Tibial nerve (tissue), 4 donors: ENCODE results near the gene GHITM. TPM values are rescaled to one million over a fixed set of nuclear protein-coding genes. Genes with fewer than 3 reads are reported as not detected.

Source experiments
- DNase-seq, 2 donors: peaks; one replicate each; pipeline ENCODE4 v3.0.0-alpha.2; 2019; ENCODE audit warnings: low spot score in 2 of 2
- H3K27ac ChIP-seq, 4 donors: fragments of 200-600 bp; sonication (generic) in 3 of 4; one replicate each; pipeline ENCODE4 v1.5.1; 2017 to 2019; ENCODE audit warnings: mild to moderate bottlenecking in 1 of 4
- H3K27me3 ChIP-seq, 2 donors: fragments of 200-600 bp; sonication (generic) in 1 of 2; one replicate each; pipeline versions ENCODE4 v1.5.1 to v1.6.0; 2017 to 2019
- H3K36me3 ChIP-seq, 3 donors: fragments of 200-600 bp; sonication (generic); one replicate each; pipeline ENCODE4 v1.5.1; 2018 to 2019
- H3K4me1 ChIP-seq, 4 donors: fragments of 200-600 bp; sonication (generic) in 3 of 4; one replicate each; pipeline ENCODE4 v1.5.1; 2017 to 2019
- H3K4me3 ChIP-seq, 4 donors: fragments of 200-600 bp; sonication (generic) in 3 of 4; one replicate each; pipeline ENCODE4 v1.5.1; 2017 to 2019; ENCODE audit warnings: mild to moderate bottlenecking in 1 of 4, moderate library complexity in 1 of 4
- H3K9me3 ChIP-seq, 4 donors: fragments of 200-600 bp; sonication (generic) in 3 of 4; one replicate each; pipeline ENCODE4 v1.5.1; 2017 to 2019
- CTCF ChIP-seq, 5 experiments: fragments of 200-600 bp in 3 of 5; fragments of 450-650 bp in 2 of 5; sonication (generic) in 3 of 5; IDR thresholded peaks; one replicate each; pipeline ENCODE4 v1.5.1; 2016 to 2019; ENCODE audit warnings: antibody characterized with exemption in 5 of 5, mild to moderate bottlenecking in 3 of 5, moderate library complexity in 2 of 5
- EP300 ChIP-seq, 2 donors: sonication (generic); formaldehyde crosslinking; IDR thresholded peaks; one replicate each; pipeline ENCODE4 v1.6.1; 2017; ENCODE audit warnings: antibody characterized with exemption in 2 of 2, mild to moderate bottlenecking in 1 of 2
- POLR2A ChIP-seq, 2 donors: fragments of 450-650 bp; IDR thresholded peaks; one replicate each; pipeline ENCODE4 v1.6.1; 2017; ENCODE audit warnings: antibody characterized with exemption in 2 of 2, mild to moderate bottlenecking in 2 of 2, moderate library complexity in 2 of 2
- WGBS, 2 donors: methylation state at CpG; one replicate each; pipeline ENCODE4 v1.1.5; 2018; 5-methylcytosine and 5-hydroxymethylcytosine counted together
- total RNA-seq, 4 donors: library from RNA; depleted of rRNA; stranded (reverse); fragments of >200 nt; gene quantifications; one replicate each; pipeline ENCODE4 v1.1.0, GENCODE V29; 2016

GHITM gene
- total RNA-seq, 4 donors from 2014 or later: 77.3 to 150 (median 105) TPM

- DNase-seq: no peak
- Histone ChIP-seq H3K9me3 (no peaks in the 10 kb centered on the region), H3K4me3 (no peak overlapping the region), H3K36me3 (no peaks in the 10 kb centered on the region), H3K27ac (no peak overlapping the region), H3K27me3 (peaks cover 0 to 14% of the 10 kb centered on the region in 2 donors), H3K4me1 (no peaks in the 10 kb centered on the region)
- WGBS, 2 donors: 66 to 72% methylated on average over 11 of the region's 11 CpGs
- TF ChIP-seq POLR2A (IDR thresholded peaks at IDR 0.05) (no peak), EP300 (IDR thresholded peaks at IDR 0.05) (no peak), CTCF (IDR thresholded peaks at IDR 0.05) (no peak)
These were observed 61.4 kb downstream of the GHITM start for GRCh38 chr10:84200537-84201243.

DNA sequence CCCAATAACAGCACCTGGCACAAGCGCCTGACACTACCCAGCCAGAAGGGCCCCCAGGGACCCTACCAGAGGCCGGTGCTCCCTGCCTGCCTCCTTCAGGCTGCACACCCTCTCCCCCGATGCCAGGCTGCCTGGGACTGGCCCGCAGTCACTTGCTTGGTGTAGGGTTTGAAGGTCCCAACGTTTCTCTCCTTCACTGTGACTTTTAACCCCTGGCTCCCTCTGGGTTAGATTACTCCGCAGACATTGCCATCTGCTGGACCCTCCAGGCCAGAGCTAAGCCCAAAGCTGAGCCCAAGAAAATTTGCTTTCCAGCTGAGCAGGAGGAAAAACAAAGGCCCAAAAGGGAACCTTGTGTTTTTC is 61.9 kb downstream of the GHITM start:
- no peak overlapping the region for H3K4me3 ChIP-seq
- H3K36me3 ChIP-seq: no peaks in the 10 kb centered on the region
- TF ChIP-seq CTCF (IDR thresholded peaks at IDR 0.05): no peak
- no peak for TF ChIP-seq POLR2A (IDR thresholded peaks at IDR 0.05)
- TF ChIP-seq EP300 (IDR thresholded peaks at IDR 0.05): no peak
- H3K27me3 ChIP-seq: peaks cover 0 to 9% of the 10 kb centered on the region in 2 donors
- no peak for DNase-seq
- no peaks in the 10 kb centered on the region for H3K4me1 ChIP-seq
- 43 to 48% methylated on average over 6 of the region's 6 CpGs for WGBS, 2 donors
- H3K9me3 ChIP-seq: no peaks in the 10 kb centered on the region
- no peak overlapping the region for H3K27ac ChIP-seq

DNA sequence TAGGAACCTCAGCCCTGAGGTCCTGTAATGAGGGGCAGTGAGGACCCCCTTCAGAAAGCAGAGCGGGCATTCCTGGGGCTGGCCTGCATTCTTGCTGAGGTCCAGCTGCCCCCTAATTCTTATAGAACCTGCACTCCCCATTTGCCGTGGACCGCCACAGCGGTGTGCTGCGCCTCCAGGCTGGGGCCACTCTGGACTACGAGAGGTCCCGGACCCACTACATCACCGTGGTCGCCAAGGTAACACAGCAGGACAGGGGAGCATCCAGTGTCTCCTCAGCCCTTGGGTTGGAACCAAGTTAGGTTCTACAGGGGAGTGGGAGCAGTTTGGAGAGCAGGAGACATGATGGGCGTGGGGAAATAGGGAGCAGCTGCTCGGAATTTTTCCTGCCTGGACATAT is 62.4 kb downstream of the GHITM start:
- 83 to 90% methylated on average over 11 of the region's 11 CpGs for WGBS, 2 donors
- no peak for DNase-seq
- no peaks in the 10 kb centered on the region for H3K9me3 ChIP-seq
- peaks cover 0 to 6% of the 10 kb centered on the region in 2 donors for H3K27me3 ChIP-seq
- no peak overlapping the region for H3K4me3 ChIP-seq
- no peak overlapping the region for H3K27ac ChIP-seq
- no peaks in the 10 kb centered on the region for H3K4me1 ChIP-seq
- TF ChIP-seq POLR2A (IDR thresholded peaks at IDR 0.05): no peak
- no peak for TF ChIP-seq EP300 (IDR thresholded peaks at IDR 0.05)
- no peak for TF ChIP-seq CTCF (IDR thresholded peaks at IDR 0.05)
- H3K36me3 ChIP-seq: no peaks in the 10 kb centered on the region

DNA sequence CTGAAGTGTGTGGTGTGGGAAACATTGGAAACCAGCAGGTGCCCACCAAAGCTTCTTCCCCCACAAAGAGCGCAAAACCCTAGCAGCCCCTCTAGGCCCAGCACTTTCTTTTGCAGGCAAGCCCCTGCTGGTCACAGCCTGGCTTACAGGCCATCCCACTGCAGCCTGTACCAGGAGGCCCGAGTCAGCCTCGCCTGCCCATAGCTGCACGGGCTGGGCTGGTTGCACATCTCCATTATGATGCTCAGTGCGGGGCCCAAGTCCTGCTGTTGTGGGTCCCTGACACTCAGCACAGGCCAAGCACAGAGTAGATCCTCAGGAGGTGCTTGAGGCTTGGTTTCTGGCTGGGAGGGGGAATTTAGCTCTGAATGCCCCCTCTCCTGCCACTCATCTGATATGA is 63.0 kb downstream of the GHITM start:
- Histone ChIP-seq H3K27me3 (no peaks in the 10 kb centered on the region), H3K9me3 (no peaks in the 10 kb centered on the region), H3K4me3 (no peak overlapping the region), H3K4me1 (no peaks in the 10 kb centered on the region), H3K27ac (no peak overlapping the region), H3K36me3 (no peaks in the 10 kb centered on the region)
- 80 to 90% methylated on average over 2 to 5 of the region's 5 CpGs for WGBS, 2 donors
- no peak for TF ChIP-seq CTCF (IDR thresholded peaks at IDR 0.05)
- TF ChIP-seq EP300 (IDR thresholded peaks at IDR 0.05): no peak
- no peak for DNase-seq

Other genes starting within 250 kb of the GHITM start
- gene GPR15LG, start 34.3 kb downstream of the GHITM start, total RNA-seq: not detected
- 1 to 10 TPM in 1 of 4 donors, under 1 TPM in 2, not detected in 1; 0.30 to 1.0 (median 0.44) TPM for gene CDHR1, start 55.0 kb downstream of the GHITM start, total RNA-seq
- not detected for gene LRIT2, start 86.0 kb downstream of the GHITM start, total RNA-seq
- gene LRIT1, start 102.0 kb downstream of the GHITM start, total RNA-seq: not detected
- under 1 TPM in 1 of 4 donors, not detected in 3; 0.42 TPM for gene RGR, start 105.5 kb downstream of the GHITM start, total RNA-seq
- gene CCSER2, start 189.1 kb downstream of the GHITM start, total RNA-seq: 10 to 100 TPM; 43.9 to 71.9 (median 51.4) TPM